ENCODE results near the gene CA9. TPM values are rescaled to one million over a fixed set of nuclear protein-coding genes. Genes with fewer than 3 reads are reported as not detected.

The CA9 gene
- 3.2 and 28.5 TPM in 2 replicates for total RNA-seq

DNA sequence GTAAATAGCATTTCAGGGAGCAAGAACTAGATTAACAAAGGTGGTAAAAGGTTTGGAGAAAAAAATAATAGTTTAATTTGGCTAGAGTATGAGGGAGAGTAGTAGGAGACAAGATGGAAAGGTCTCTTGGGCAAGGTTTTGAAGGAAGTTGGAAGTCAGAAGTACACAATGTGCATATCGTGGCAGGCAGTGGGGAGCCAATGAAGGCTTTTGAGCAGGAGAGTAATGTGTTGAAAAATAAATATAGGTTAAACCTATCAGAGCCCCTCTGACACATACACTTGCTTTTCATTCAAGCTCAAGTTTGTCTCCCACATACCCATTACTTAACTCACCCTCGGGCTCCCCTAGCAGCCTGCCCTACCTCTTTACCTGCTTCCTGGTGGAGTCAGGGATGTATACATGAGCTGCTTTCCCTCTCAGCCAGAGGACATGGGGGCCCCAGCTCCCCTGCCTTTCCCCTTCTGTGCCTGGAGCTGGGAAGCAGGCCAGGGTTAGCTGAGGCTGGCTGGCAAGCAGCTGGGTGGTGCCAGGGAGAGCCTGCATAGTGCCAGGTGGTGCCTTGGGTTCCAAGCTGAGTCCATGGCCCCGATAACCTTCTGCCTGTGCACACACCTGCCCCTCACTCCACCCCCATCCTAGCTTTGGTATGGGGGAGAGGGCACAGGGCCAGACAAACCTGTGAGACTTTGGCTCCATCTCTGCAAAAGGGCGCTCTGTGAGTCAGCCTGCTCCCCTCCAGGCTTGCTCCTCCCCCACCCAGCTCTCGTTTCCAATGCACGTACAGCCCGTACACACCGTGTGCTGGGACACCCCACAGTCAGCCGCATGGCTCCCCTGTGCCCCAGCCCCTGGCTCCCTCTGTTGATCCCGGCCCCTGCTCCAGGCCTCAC, at the start of gene CA9:
Gene CA9, plus strand, starts transcription at position 797 of the 893 bp plus-strand sequence. Its CDS starts 32 bp downstream, at position 829.
- Histone ChIP-seq H3K4me3 (ENCODE audit: low read depth, low read length) (peak within 1 kb of the TSS; percentile 23), H3K27me3 (ENCODE audit: control insufficient read depth, insufficient read depth, low read length) (no peaks in the 10 kb centered on the region), H3K36me3 (ENCODE audit: control insufficient read depth, insufficient read depth, low read length) (peaks cover 1% of the 10 kb centered on the region)
- FAIRE-seq: no peak
- peak; percentile 74 for DNase-seq (ENCODE audit: low read depth)
- TF ChIP-seq, protein P1, sequence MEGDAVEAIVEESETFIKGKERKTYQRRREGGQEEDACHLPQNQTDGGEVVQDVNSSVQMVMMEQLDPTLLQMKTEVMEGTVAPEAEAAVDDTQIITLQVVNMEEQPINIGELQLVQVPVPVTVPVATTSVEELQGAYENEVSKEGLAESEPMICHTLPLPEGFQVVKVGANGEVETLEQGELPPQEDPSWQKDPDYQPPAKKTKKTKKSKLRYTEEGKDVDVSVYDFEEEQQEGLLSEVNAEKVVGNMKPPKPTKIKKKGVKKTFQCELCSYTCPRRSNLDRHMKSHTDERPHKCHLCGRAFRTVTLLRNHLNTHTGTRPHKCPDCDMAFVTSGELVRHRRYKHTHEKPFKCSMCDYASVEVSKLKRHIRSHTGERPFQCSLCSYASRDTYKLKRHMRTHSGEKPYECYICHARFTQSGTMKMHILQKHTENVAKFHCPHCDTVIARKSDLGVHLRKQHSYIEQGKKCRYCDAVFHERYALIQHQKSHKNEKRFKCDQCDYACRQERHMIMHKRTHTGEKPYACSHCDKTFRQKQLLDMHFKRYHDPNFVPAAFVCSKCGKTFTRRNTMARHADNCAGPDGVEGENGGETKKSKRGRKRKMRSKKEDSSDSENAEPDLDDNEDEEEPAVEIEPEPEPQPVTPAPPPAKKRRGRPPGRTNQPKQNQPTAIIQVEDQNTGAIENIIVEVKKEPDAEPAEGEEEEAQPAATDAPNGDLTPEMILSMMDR (IDR thresholded peaks at IDR 0.05; ENCODE audit: insufficient read depth, low read length, severe bottlenecking): no peak

DNA sequence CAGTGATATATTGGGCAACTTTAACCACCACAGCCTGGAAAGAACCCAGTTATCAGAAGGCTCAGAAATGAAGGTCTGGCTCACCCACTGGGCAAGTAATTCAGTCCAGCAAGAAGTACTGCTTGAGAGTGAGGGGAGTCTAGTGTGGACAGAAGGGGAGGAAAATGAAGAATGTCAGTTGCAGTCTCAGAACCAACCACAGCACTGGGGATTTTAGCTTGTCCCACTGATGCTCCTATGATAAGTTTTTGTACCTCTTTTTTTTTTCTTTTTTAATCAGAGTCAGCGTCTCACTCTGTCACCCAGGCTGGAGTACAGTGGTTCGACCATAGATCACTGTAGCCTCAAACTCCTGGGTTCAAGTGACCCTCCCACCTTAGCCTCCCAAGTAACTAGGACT, 46.2 kb upstream of the CA9 start:
- DNase-seq (ENCODE audit: low read depth) (no peak), FAIRE-seq (no peak)
- no peaks in the 10 kb centered on the region for H3K36me3 ChIP-seq (ENCODE audit: control insufficient read depth, insufficient read depth, low read length)
- TF ChIP-seq, protein P1 (IDR thresholded peaks at IDR 0.05; ENCODE audit: insufficient read depth, low read length, severe bottlenecking): no peak
- no peaks in the 10 kb centered on the region for H3K27me3 ChIP-seq (ENCODE audit: control insufficient read depth, insufficient read depth, low read length)
- no peak overlapping the region for H3K4me3 ChIP-seq (ENCODE audit: low read depth, low read length)

DNA sequence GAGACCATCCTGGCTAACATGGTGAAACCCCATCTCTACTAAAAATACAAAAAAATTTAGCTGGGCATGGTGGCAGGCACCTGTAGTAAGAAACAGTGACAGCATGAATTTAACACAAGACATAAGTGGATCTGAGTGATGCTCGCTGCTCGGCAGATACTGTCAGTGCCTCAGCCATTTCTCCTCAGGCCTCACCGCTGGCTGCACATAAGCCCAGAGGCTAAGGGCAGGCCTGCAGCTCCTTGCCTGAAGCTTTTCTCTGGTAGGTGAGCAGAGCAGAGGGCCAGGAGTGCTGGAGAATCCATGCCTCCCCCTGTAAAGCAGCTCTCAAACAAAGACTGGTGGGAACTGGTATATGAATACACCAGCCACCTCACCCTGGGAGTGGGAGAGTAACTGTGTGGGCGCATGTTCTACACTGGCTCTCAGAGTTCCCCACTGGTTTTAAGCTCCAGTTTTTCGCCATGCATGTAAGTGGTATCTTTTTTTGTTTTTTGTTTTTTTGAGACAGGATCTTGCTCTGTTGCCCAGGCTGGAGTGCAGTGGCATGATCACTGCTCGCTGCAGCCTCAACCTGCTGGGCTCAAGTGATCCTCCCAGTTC, 45.2 kb upstream of the CA9 start:
- H3K36me3 ChIP-seq (ENCODE audit: control insufficient read depth, insufficient read depth, low read length): no peaks in the 10 kb centered on the region
- FAIRE-seq (peak; percentile 7), DNase-seq (ENCODE audit: low read depth) (no peak)
- H3K4me3 ChIP-seq (ENCODE audit: low read depth, low read length): no peak overlapping the region
- no peaks in the 10 kb centered on the region for H3K27me3 ChIP-seq (ENCODE audit: control insufficient read depth, insufficient read depth, low read length)
- TF ChIP-seq, protein P1 (IDR thresholded peaks at IDR 0.05; ENCODE audit: insufficient read depth, low read length, severe bottlenecking): no peak

DNA sequence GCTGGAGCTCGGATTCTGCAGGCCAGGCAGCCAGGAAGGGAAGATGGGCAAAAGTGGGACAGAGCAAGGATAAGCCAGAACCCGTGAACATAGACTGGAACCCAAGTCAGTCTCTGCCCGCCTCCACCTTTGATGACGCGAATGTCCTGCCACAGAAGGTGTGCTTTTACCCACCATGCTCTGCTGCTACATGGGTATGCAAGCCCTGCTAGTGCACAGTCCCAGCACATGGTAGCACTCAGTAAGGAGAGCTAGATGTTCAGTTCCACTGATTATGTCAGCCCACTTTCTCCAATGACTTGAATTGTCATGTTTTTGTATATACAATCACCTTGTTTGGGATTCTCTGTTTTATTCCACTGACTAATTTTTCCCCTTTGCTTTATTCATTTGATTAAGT, 44.1 kb upstream of the CA9 start:
- DNase-seq (ENCODE audit: low read depth) (no peak), FAIRE-seq (no peak)
- no peak overlapping the region for H3K4me3 ChIP-seq (ENCODE audit: low read depth, low read length)
- no peaks in the 10 kb centered on the region for H3K36me3 ChIP-seq (ENCODE audit: control insufficient read depth, insufficient read depth, low read length)
- TF ChIP-seq, protein P1 (IDR thresholded peaks at IDR 0.05; ENCODE audit: insufficient read depth, low read length, severe bottlenecking): no peak
- no peaks in the 10 kb centered on the region for H3K27me3 ChIP-seq (ENCODE audit: control insufficient read depth, insufficient read depth, low read length)

DNA sequence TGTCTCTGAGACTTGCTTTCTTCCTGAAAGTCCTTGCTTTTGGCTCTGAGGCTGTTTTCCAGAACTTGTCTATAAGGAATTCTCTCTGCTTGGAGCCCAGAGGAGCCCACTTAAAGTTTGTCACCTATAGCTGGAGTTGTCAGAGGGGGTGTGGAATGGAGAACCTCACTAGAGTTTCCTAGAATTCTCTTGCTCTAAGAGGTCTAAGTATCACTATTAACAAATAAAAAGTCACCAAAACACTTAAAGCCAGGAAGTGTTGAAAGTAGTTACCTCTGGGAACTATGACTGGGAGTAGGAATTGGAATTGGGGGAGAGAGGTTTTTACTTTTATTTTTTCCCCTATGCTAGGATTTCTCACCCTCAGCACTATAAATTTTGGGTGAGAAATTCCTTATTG, 38.0 kb upstream of the CA9 start:
- Histone ChIP-seq H3K36me3 (ENCODE audit: control insufficient read depth, insufficient read depth, low read length) (no peaks in the 10 kb centered on the region), H3K27me3 (ENCODE audit: control insufficient read depth, insufficient read depth, low read length) (no peaks in the 10 kb centered on the region), H3K4me3 (ENCODE audit: low read depth, low read length) (no peak overlapping the region)
- FAIRE-seq (no peak), DNase-seq (ENCODE audit: low read depth) (no peak)
- TF ChIP-seq, protein P1 (IDR thresholded peaks at IDR 0.05; ENCODE audit: insufficient read depth, low read length, severe bottlenecking): no peak

Data from bronchial epithelial cell (primary cell).